ENCODE results near the gene EDC3.
"Not testable (repeated sequence)": the region's sequence is repeated elsewhere in the genome, so short reads cannot be mapped to it uniquely, and the experiment has no call there.

Gene EDC3

GRCh38 chr15:74710319-74711094 is 14.7 kb upstream of the EDC3 start:
- no peak overlapping the region for H3K4me3 ChIP-seq (ENCODE audit: low read depth, low read length)

- no peak overlapping the region for H3K4me3 ChIP-seq (ENCODE audit: low read depth, low read length)
Observed at GRCh38 chr15:74709892-74710291, 14.1 kb upstream of the EDC3 start.

GRCh38 chr15:74709011-74709410 is 13.2 kb upstream of the EDC3 start:
- no peak overlapping the region for H3K4me3 ChIP-seq (ENCODE audit: low read depth, low read length)

GRCh38 chr15:74696808-74697207 is 984 bp upstream of the EDC3 start:
- no peak overlapping the region for H3K4me3 ChIP-seq (ENCODE audit: low read depth, low read length)

- H3K4me3 ChIP-seq (ENCODE audit: low read depth, low read length), result peak overlapping the region; percentile 92
Observed at GRCh38 chr15:74696398-74696729, 540 bp upstream of the EDC3 start.

GRCh38 chr15:74692327-74692726 is 3.5 kb downstream of the EDC3 start:
- H3K4me3 ChIP-seq (ENCODE audit: low read depth, low read length), result no peak overlapping the region

GRCh38 chr15:74683758-74684157 is 12.1 kb downstream of the EDC3 start:
- H3K4me3 ChIP-seq (ENCODE audit: low read depth, low read length), result no peak overlapping the region

- H3K4me3 ChIP-seq (ENCODE audit: low read depth, low read length), result no peak overlapping the region
Observed at GRCh38 chr15:74682954-74683353, 12.9 kb downstream of the EDC3 start.

GRCh38 chr15:74680456-74680855 is 15.4 kb downstream of the EDC3 start:
- H3K4me3 ChIP-seq (ENCODE audit: low read depth, low read length), result no peak overlapping the region

- no peak overlapping the region for H3K4me3 ChIP-seq (ENCODE audit: low read depth, low read length)
Observed at GRCh38 chr15:74676801-74677200, 19.0 kb downstream of the EDC3 start.

- no peak overlapping the region for H3K4me3 ChIP-seq (ENCODE audit: low read depth, low read length)
Observed at GRCh38 chr15:74674161-74674560, 21.7 kb downstream of the EDC3 start.

- H3K4me3 ChIP-seq (ENCODE audit: low read depth, low read length), result no peak overlapping the region
Observed at GRCh38 chr15:74669627-74670026, 26.2 kb downstream of the EDC3 start.

GRCh38 chr15:74667975-74668374 is 27.8 kb downstream of the EDC3 start:
- no peak overlapping the region for H3K4me3 ChIP-seq (ENCODE audit: low read depth, low read length)

GRCh38 chr15:74664670-74665069 is 31.2 kb downstream of the EDC3 start:
- no peak overlapping the region for H3K4me3 ChIP-seq (ENCODE audit: low read depth, low read length)

GRCh38 chr15:74664028-74664616 is 31.7 kb downstream of the EDC3 start:
- H3K4me3 ChIP-seq (ENCODE audit: low read depth, low read length), result no peak overlapping the region

GRCh38 chr15:74663303-74664027 is 32.4 kb downstream of the EDC3 start:
- no peak overlapping the region for H3K4me3 ChIP-seq (ENCODE audit: low read depth, low read length)

- H3K4me3 ChIP-seq (ENCODE audit: low read depth, low read length), result no peak overlapping the region
Observed at GRCh38 chr15:74662064-74662860, 33.6 kb downstream of the EDC3 start.

- not testable (repeated sequence) for H3K4me3 ChIP-seq (ENCODE audit: low read depth, low read length)
Observed at GRCh38 chr15:74661280-74661679, 34.5 kb downstream of the EDC3 start.

GRCh38 chr15:74657846-74658245 is 38.0 kb downstream of the EDC3 start:
- H3K4me3 ChIP-seq (ENCODE audit: low read depth, low read length), result no peak overlapping the region

GRCh38 chr15:74656935-74657535 is 38.8 kb downstream of the EDC3 start:
- H3K4me3 ChIP-seq (ENCODE audit: low read depth, low read length), result no peak overlapping the region

- H3K4me3 ChIP-seq (ENCODE audit: low read depth, low read length), result no peak overlapping the region
Observed at GRCh38 chr15:74655424-74655823, 40.4 kb downstream of the EDC3 start.
